ENCODE results near the gene PTP4A1.

DNA sequence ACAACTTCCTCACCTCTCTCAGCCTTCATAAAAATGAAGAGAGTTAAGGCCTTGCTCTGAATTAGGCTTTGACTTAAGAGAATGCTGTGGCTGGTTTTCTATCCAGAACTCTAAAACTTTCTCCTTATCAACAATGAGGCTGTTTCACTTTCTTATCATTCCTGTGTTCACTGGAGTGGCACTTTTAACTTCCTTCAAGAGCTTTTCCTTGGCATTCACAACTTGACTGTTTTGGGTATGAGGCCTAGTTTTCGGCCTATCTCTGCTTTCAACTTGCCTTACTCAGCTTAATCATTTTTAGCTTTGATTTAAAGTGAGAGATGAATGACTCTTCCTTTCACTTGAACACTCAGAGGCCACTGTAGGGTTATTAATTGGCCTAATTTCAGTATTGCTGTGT lies 4.3 kb upstream of the PTP4A1 start:
- no peak for TF ChIP-seq JUN (IDR thresholded peaks at IDR 0.05)
- TF ChIP-seq, protein P1, sequence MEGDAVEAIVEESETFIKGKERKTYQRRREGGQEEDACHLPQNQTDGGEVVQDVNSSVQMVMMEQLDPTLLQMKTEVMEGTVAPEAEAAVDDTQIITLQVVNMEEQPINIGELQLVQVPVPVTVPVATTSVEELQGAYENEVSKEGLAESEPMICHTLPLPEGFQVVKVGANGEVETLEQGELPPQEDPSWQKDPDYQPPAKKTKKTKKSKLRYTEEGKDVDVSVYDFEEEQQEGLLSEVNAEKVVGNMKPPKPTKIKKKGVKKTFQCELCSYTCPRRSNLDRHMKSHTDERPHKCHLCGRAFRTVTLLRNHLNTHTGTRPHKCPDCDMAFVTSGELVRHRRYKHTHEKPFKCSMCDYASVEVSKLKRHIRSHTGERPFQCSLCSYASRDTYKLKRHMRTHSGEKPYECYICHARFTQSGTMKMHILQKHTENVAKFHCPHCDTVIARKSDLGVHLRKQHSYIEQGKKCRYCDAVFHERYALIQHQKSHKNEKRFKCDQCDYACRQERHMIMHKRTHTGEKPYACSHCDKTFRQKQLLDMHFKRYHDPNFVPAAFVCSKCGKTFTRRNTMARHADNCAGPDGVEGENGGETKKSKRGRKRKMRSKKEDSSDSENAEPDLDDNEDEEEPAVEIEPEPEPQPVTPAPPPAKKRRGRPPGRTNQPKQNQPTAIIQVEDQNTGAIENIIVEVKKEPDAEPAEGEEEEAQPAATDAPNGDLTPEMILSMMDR (IDR thresholded peaks at IDR 0.05): no peak
- TF ChIP-seq, protein P2, sequence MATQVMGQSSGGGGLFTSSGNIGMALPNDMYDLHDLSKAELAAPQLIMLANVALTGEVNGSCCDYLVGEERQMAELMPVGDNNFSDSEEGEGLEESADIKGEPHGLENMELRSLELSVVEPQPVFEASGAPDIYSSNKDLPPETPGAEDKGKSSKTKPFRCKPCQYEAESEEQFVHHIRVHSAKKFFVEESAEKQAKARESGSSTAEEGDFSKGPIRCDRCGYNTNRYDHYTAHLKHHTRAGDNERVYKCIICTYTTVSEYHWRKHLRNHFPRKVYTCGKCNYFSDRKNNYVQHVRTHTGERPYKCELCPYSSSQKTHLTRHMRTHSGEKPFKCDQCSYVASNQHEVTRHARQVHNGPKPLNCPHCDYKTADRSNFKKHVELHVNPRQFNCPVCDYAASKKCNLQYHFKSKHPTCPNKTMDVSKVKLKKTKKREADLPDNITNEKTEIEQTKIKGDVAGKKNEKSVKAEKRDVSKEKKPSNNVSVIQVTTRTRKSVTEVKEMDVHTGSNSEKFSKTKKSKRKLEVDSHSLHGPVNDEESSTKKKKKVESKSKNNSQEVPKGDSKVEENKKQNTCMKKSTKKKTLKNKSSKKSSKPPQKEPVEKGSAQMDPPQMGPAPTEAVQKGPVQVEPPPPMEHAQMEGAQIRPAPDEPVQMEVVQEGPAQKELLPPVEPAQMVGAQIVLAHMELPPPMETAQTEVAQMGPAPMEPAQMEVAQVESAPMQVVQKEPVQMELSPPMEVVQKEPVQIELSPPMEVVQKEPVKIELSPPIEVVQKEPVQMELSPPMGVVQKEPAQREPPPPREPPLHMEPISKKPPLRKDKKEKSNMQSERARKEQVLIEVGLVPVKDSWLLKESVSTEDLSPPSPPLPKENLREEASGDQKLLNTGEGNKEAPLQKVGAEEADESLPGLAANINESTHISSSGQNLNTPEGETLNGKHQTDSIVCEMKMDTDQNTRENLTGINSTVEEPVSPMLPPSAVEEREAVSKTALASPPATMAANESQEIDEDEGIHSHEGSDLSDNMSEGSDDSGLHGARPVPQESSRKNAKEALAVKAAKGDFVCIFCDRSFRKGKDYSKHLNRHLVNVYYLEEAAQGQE (IDR thresholded peaks at IDR 0.05): no peak
- TF ChIP-seq RFX5 (IDR thresholded peaks at IDR 0.05): no peak
- TF ChIP-seq BHLHE40 (IDR thresholded peaks at IDR 0.05; ENCODE audit: low read depth, low read length): no peak
- TF ChIP-seq ESRRA (IDR thresholded peaks at IDR 0.05; ENCODE audit: borderline replicate concordance, low read length): no peak
- TF ChIP-seq HOXA7 (CRISPR knock-in tag; IDR thresholded peaks at IDR 0.05): no peak
- TF ChIP-seq POLR2A (IDR thresholded peaks at IDR 0.05; ENCODE audit: low read length): no peak

Measured in A549 (cell line).